MM.1S (cell line): ENCODE data around the gene ANKRD24.
"Not testable (repeated sequence)": the region's sequence is repeated elsewhere in the genome, so short reads cannot be mapped to it uniquely, and the experiment has no call there.

Source experiments
- DNase-seq: peaks from one replicate; pipeline ENCODE4 v3.0.0-alpha.2; 2015
- H2AFZ ChIP-seq: fragments of 300-600 bp; sonication (generic); 2 replicates; pipeline ENCODE4 v1.6.0; 2016; ENCODE audit warnings: antibody characterized with exemption, low read length
- H3F3A ChIP-seq: fragments of 300-600 bp; sonication (generic); 2 replicates; pipeline ENCODE4 v1.6.1; 2016; ENCODE audit warnings: mild to moderate bottlenecking, antibody characterized with exemption, low read length, moderate library complexity, mixed read lengths; ENCODE audit not compliant: insufficient read depth
- H3K27ac ChIP-seq: fragments of 300-600 bp; sonication (generic); 2 replicates; pipeline ENCODE4 v1.5.1; 2016; ENCODE audit warnings: mild to moderate bottlenecking, low read length
- H3K27me3 ChIP-seq: fragments of 300-600 bp; sonication (generic); replicated peaks from 2 replicates; pipeline ENCODE4 v1.6.0; 2016; ENCODE audit warnings: low read length; ENCODE audit not compliant: insufficient read depth
- H3K36me3 ChIP-seq: fragments of 300-600 bp; sonication (generic); replicated peaks from 2 replicates; pipeline ENCODE4 v1.6.1; 2016; ENCODE audit warnings: mild to moderate bottlenecking, low read length, mixed read lengths; ENCODE audit not compliant: insufficient read depth
- H3K4me1 ChIP-seq: fragments of 300-600 bp; sonication (generic); 2 replicates; pipeline ENCODE4 v1.6.1; 2016; ENCODE audit warnings: low read length, mixed read lengths
- H3K4me2 ChIP-seq: fragments of 300-600 bp; sonication (generic); 2 replicates; pipeline ENCODE4 v1.6.0; 2016; ENCODE audit warnings: low read depth, low read length
- H3K4me3 ChIP-seq: fragments of 300-600 bp; sonication (generic); 2 replicates; pipeline ENCODE4 v1.5.1; 2016; ENCODE audit warnings: low read length, mixed read lengths
- H3K79me2 ChIP-seq: fragments of 300-600 bp; sonication (generic); 2 replicates; pipeline ENCODE4 v1.6.1; 2016; ENCODE audit warnings: mixed run types, low read length, mixed read lengths
- H3K9ac ChIP-seq: fragments of 300-600 bp; sonication (generic); 2 replicates; pipeline ENCODE4 v1.6.1; 2016; ENCODE audit warnings: low read length, mixed read lengths
- H3K9me2 ChIP-seq: fragments of 300-600 bp; sonication (generic); replicated peaks from 2 replicates; pipeline ENCODE4 v1.6.1; 2016; ENCODE audit warnings: mild to moderate bottlenecking, low read length, mixed read lengths; ENCODE audit not compliant: insufficient read depth
- H3K9me3 ChIP-seq: fragments of 300-600 bp; sonication (generic); replicated peaks from 2 replicates; pipeline ENCODE4 v1.6.1; 2016; ENCODE audit warnings: mild to moderate bottlenecking, low read length, mixed read lengths; ENCODE audit not compliant: insufficient read depth
- H4K20me1 ChIP-seq: fragments of 300-600 bp; sonication (generic); 2 replicates; pipeline ENCODE4 v1.6.1; 2016; ENCODE audit warnings: mild to moderate bottlenecking, low read length, moderate library complexity, mixed read lengths; ENCODE audit not compliant: insufficient read depth
- CTCF ChIP-seq: fragments of 300-600 bp; sonication (generic); IDR thresholded peaks from 2 replicates; pipeline ENCODE4 v1.5.1; 2016; ENCODE audit warnings: antibody characterized with exemption, low read length, mixed read lengths
- EZH2 ChIP-seq: fragments of 300-600 bp; sonication (generic); optimal IDR thresholded peaks from 2 replicates; pipeline ENCODE3; 2017; ENCODE audit warnings: low read depth, mild to moderate bottlenecking, antibody characterized with exemption, low read length, mixed read lengths
- EZH2phosphoT487 ChIP-seq: fragments of 300-600 bp; sonication (generic); IDR thresholded peaks from 2 replicates; pipeline ENCODE4 v1.6.1; 2018; ENCODE audit warnings: antibody characterized with exemption, low read length

ANKRD24 gene

GRCh38 chr19:4228765-4229178 is 46.3 kb downstream of the ANKRD24 start:
- no peaks in the 10 kb centered on the region for H3K36me3 ChIP-seq
- no peaks in the 10 kb centered on the region for H3F3A ChIP-seq
- no peak for TF ChIP-seq CTCF
- no peak for TF ChIP-seq EZH2phosphoT487
- TF ChIP-seq EZH2, result no peak
- DNase-seq, result no peak
- H3K9me2 ChIP-seq, result no peaks in the 10 kb centered on the region
- peaks cover 94% of the 10 kb centered on the region for H3K27me3 ChIP-seq
- H2AFZ ChIP-seq, result no peak overlapping the region
- no peak overlapping the region for H3K4me3 ChIP-seq
- no peak overlapping the region for H3K4me2 ChIP-seq
- no peaks in the 10 kb centered on the region for H3K79me2 ChIP-seq
- no peaks in the 10 kb centered on the region for H3K4me1 ChIP-seq
- no peaks in the 10 kb centered on the region for H4K20me1 ChIP-seq
- no peaks in the 10 kb centered on the region for H3K9me3 ChIP-seq
- H3K27ac ChIP-seq, result no peak overlapping the region
- H3K9ac ChIP-seq, result no peak overlapping the region

- no peaks in the 10 kb centered on the region for H3K9me3 ChIP-seq
- H3K27me3 ChIP-seq, result peaks cover 94% of the 10 kb centered on the region
- no peak within 1 kb of the TSS for H3K4me2 ChIP-seq
- H3K36me3 ChIP-seq, result no peaks in the 10 kb centered on the region
- no peak within 1 kb of the TSS for H3K9ac ChIP-seq
- H3F3A ChIP-seq, result no peaks in the 10 kb centered on the region
- no peaks in the 10 kb centered on the region for H3K4me1 ChIP-seq
- H3K79me2 ChIP-seq, result no peaks in the 10 kb centered on the region
- TF ChIP-seq EZH2phosphoT487 (no peak), EZH2 (no peak)
- no peak for DNase-seq
- no peaks in the 10 kb centered on the region for H3K9me2 ChIP-seq
- no peaks in the 10 kb centered on the region for H4K20me1 ChIP-seq
- H3K4me3 ChIP-seq, result no peak within 1 kb of the TSS
- no peak within 1 kb of the TSS for H2AFZ ChIP-seq
- H3K27ac ChIP-seq, result no peak within 1 kb of the TSS
Measured at GRCh38 chr19:4229179-4229931, 46.9 kb downstream of the ANKRD24 start, which contains the start of gene EBI3. EBI3 (plus strand) TSS chr19:4229523; CDS start chr19:4229551, 28 bp downstream.

- not testable (repeated sequence) for H3K27ac ChIP-seq, H3F3A ChIP-seq, H3K9me2 ChIP-seq, H3K9ac ChIP-seq, H2AFZ ChIP-seq, H3K79me2 ChIP-seq, H3K4me2 ChIP-seq, H4K20me1 ChIP-seq, H3K36me3 ChIP-seq, H3K4me1 ChIP-seq, DNase-seq, H3K4me3 ChIP-seq, H3K9me3 ChIP-seq
- H3K27me3 ChIP-seq, result peaks cover 96% of the 10 kb centered on the region
Measured at GRCh38 chr19:4230237-4230636, 47.7 kb downstream of the ANKRD24 start.

- H3K9ac ChIP-seq, H3K4me1 ChIP-seq, H3K9me2 ChIP-seq, H2AFZ ChIP-seq, H3K79me2 ChIP-seq, H3F3A ChIP-seq, DNase-seq, H4K20me1 ChIP-seq, H3K4me3 ChIP-seq, H3K9me3 ChIP-seq, H3K4me2 ChIP-seq, H3K27ac ChIP-seq, H3K36me3 ChIP-seq: not testable (repeated sequence)
- H3K27me3 ChIP-seq, result peaks cover 92% of the 10 kb centered on the region
Measured at GRCh38 chr19:4231521-4231920, 49.0 kb downstream of the ANKRD24 start.

- not testable (repeated sequence) for H3K4me2 ChIP-seq, H3K79me2 ChIP-seq, H3K9me2 ChIP-seq, H3K9me3 ChIP-seq, H4K20me1 ChIP-seq, DNase-seq, H3K36me3 ChIP-seq, H3K9ac ChIP-seq, H3F3A ChIP-seq, H3K4me3 ChIP-seq, H2AFZ ChIP-seq, H3K27ac ChIP-seq, H3K4me1 ChIP-seq
- H3K27me3 ChIP-seq, result peaks cover 94% of the 10 kb centered on the region
Measured at GRCh38 chr19:4232139-4232538, 49.6 kb downstream of the ANKRD24 start.
